CD4-positive, alpha-beta memory T cell (primary cell): ENCODE measurements around the gene TACC3. TPM values are rescaled to one million over a fixed set of nuclear protein-coding genes. Genes with fewer than 3 reads are reported as not detected.
A peak's percentile ranks its signal among the peaks of the same experiment; 100 is the strongest.

Experiments
- CTCF ChIA-PET: fragments of 350-600 bp; sonication (Branson Sonifier 250); formaldehyde crosslinking; loops from one replicate; lab custom pipeline; 2021; ENCODE audit warnings: inconsistent platforms; ENCODE audit not compliant: partially characterized antibody; lab: Charles Lee
- POLR2A ChIA-PET: fragments of 350-600 bp; sonication (Branson Sonifier 250); formaldehyde crosslinking; loops from one replicate; lab custom pipeline; 2021; ENCODE audit not compliant: partially characterized antibody; lab: Charles Lee
- DNase-seq, 5 donors: peaks; one replicate each; pipeline versions ENCODE4 v3.0.0 to v3.0.0-alpha.2; 2020 to 2022; ENCODE audit warnings: mixed read lengths in 1 of 5
- H3K27ac ChIP-seq: one replicate; pipeline ENCODE4 v1.7.0; 2013; ENCODE audit warnings: low read depth, low read length
- H3K27me3 ChIP-seq: 2 replicates; pipeline ENCODE4 v1.7.0; 2013; ENCODE audit warnings: mild to moderate bottlenecking, low read length, moderate library complexity; ENCODE audit not compliant: insufficient read depth
- H3K36me3 ChIP-seq: 2 replicates; pipeline ENCODE4 v1.7.0; 2013; ENCODE audit warnings: mild to moderate bottlenecking, low read length, moderate library complexity; ENCODE audit not compliant: insufficient read depth
- H3K4me1 ChIP-seq: 2 replicates; pipeline ENCODE4 v1.7.0; 2013; ENCODE audit warnings: mild to moderate bottlenecking, low read length, moderate library complexity; ENCODE audit not compliant: insufficient read depth
- H3K4me3 ChIP-seq, 2 donors: one replicate each; pipeline ENCODE4 v1.7.0; 2013; ENCODE audit warnings: low read length in 2 of 2, mild to moderate bottlenecking in 1 of 2
- H3K9me3 ChIP-seq, 2 donors: one replicate each; pipeline ENCODE4 v1.7.0; 2013; ENCODE audit warnings: low read length in 2 of 2, control low read depth in 1 of 2; ENCODE audit not compliant: control insufficient read depth in 1 of 2
- H3K27ac Mint-ChIP-seq, 7 donors: one replicate each; pipeline ENCODE4 v1.8.0; 2020 to 2021; ENCODE audit warnings: mixed read lengths in 7 of 7, mild to moderate bottlenecking in 6 of 7, inconsistent platforms in 3 of 7, moderate library complexity in 3 of 7
- H3K27me3 Mint-ChIP-seq, 2 donors: one replicate each; pipeline ENCODE4 v1.8.0; 2020 to 2021; ENCODE audit warnings: mixed read lengths in 2 of 2
- H3K36me3 Mint-ChIP-seq, 2 donors: one replicate each; pipeline ENCODE4 v1.8.0; 2020 to 2021; ENCODE audit warnings: mixed read lengths in 2 of 2, inconsistent platforms in 1 of 2, mild to moderate bottlenecking in 1 of 2
- H3K4me1 Mint-ChIP-seq, 4 donors: one replicate each; pipeline ENCODE4 v1.8.0; 2020 to 2021; ENCODE audit warnings: mixed read lengths in 4 of 4, mild to moderate bottlenecking in 1 of 4
- H3K4me3 Mint-ChIP-seq, 8 donors: one replicate each; pipeline ENCODE4 v1.8.0; 2020 to 2021; ENCODE audit warnings: mixed read lengths in 8 of 8, mild to moderate bottlenecking in 7 of 8, moderate library complexity in 6 of 8, inconsistent platforms in 3 of 8
- H3K9me3 Mint-ChIP-seq, 8 donors: one replicate each; pipeline ENCODE4 v1.8.0; 2020 to 2021; ENCODE audit warnings: mixed read lengths in 8 of 8, mild to moderate bottlenecking in 5 of 8, inconsistent platforms in 3 of 8, moderate library complexity in 1 of 8
- intact Hi-C: fragments of 100-400 bp; cut with micrococcal nuclease; formaldehyde crosslinking; loops from one replicate; pipeline ENCODE4 v1.15.1; 2023
- polyA plus RNA-seq, 2 donors: library from polyadenylated mRNA; unstranded; fragments of 300-500 nt; fragmentation: Illumina TruSeq; gene quantifications; one replicate each; pipeline ENCODE4 v1.2.3, GENCODE V29; 2021
- total RNA-seq, 2 experiments: library from RNA; stranded (reverse); gene quantifications; one replicate each; pipeline ENCODE4 v1.2.3, GENCODE V29; 2021

Gene TACC3
- total and polyA plus RNA-seq, 4 experiments from 2014 or later, result 37.3 to 136 (median 97.7) TPM

GRCh38 chr4:1757836-1758235, 36.5 kb downstream of the TACC3 start:
- Mint-ChIP-seq H3K27me3 (peaks cover 0 to 1% of the 10 kb centered on the region in 2 donors), H3K4me3 (no peak overlapping the region), H3K9me3 (no peaks in the 10 kb centered on the region), H3K4me1 (no peaks in the 10 kb centered on the region), H3K27ac (no peak overlapping the region), H3K36me3 (no peaks in the 10 kb centered on the region)
- CTCF ChIA-PET, result no interaction called here
- Histone ChIP-seq H3K27ac (no peak overlapping the region), H3K4me1 (peaks cover 5% of the 10 kb centered on the region), H3K9me3 (no peaks in the 10 kb centered on the region), H3K27me3 (no peaks in the 10 kb centered on the region), H3K36me3 (no peaks in the 10 kb centered on the region), H3K4me3 (no peak overlapping the region)
- POLR2A ChIA-PET, result no interaction called here
- intact Hi-C loops, result no loop called here
- DNase-seq, result no peak

GRCh38 chr4:1758306-1759121, 37.2 kb downstream of the TACC3 start:
- intact Hi-C loops, result no loop called here
- POLR2A ChIA-PET, result no interaction called here
- Histone ChIP-seq H3K27me3 (no peaks in the 10 kb centered on the region), H3K36me3 (no peaks in the 10 kb centered on the region), H3K9me3 (no peaks in the 10 kb centered on the region), H3K4me1 (no peaks in the 10 kb centered on the region), H3K4me3 (no peak overlapping the region), H3K27ac (no peak overlapping the region)
- no peak for DNase-seq
- Mint-ChIP-seq H3K4me3 (no peak overlapping the region), H3K36me3 (no peaks in the 10 kb centered on the region), H3K4me1 (no peaks in the 10 kb centered on the region), H3K9me3 (no peaks in the 10 kb centered on the region), H3K27ac (no peak overlapping the region), H3K27me3 (peaks cover 0 to 1% of the 10 kb centered on the region in 2 donors)
- CTCF ChIA-PET, result interaction anchor here (0.5 kb wide), 1 partner anchor 89 kb away, joined by 4 read pairs; no protein-coding TSS in a partner anchor

- Mint-ChIP-seq H3K4me1 (no peaks in the 10 kb centered on the region), H3K27ac (peak overlapping the region in 1 of 7 donors; percentile 17), H3K36me3 (no peaks in the 10 kb centered on the region), H3K4me3 (no peak overlapping the region), H3K27me3 (peaks cover 1 to 4% of the 10 kb centered on the region in 2 donors), H3K9me3 (no peaks in the 10 kb centered on the region)
- no peaks in the 10 kb centered on the region for H3K36me3 ChIP-seq
- POLR2A ChIA-PET, result no interaction called here
- intact Hi-C loops, result no loop called here
- H3K27me3 ChIP-seq, result no peaks in the 10 kb centered on the region
- no peaks in the 10 kb centered on the region for H3K9me3 ChIP-seq
- H3K27ac ChIP-seq, result no peak overlapping the region
- no peaks in the 10 kb centered on the region for H3K4me1 ChIP-seq
- DNase-seq, result no peak
- CTCF ChIA-PET, result interaction anchor here (0.5 kb wide), 1 partner anchor 88 kb away, joined by 4 read pairs; no protein-coding TSS in a partner anchor
- no peak overlapping the region for H3K4me3 ChIP-seq
These were observed 38.0 kb downstream of the TACC3 start for GRCh38 chr4:1759170-1759817.

GRCh38 chr4:1759818-1760223, 38.5 kb downstream of the TACC3 start:
- Mint-ChIP-seq H3K9me3 (no peaks in the 10 kb centered on the region), H3K27ac (no peak overlapping the region), H3K27me3 (peaks cover 1 to 4% of the 10 kb centered on the region in 2 donors), H3K36me3 (no peaks in the 10 kb centered on the region), H3K4me1 (no peaks in the 10 kb centered on the region), H3K4me3 (no peak overlapping the region)
- Histone ChIP-seq H3K27ac (no peak overlapping the region), H3K36me3 (no peaks in the 10 kb centered on the region), H3K9me3 (no peaks in the 10 kb centered on the region), H3K27me3 (no peaks in the 10 kb centered on the region), H3K4me1 (no peaks in the 10 kb centered on the region), H3K4me3 (no peak overlapping the region)
- ChIA-PET CTCF (no interaction called here), POLR2A (no interaction called here)
- no peak for DNase-seq
- intact Hi-C loops, result no loop called here

GRCh38 chr4:1760521-1761071, 39.3 kb downstream of the TACC3 start:
- Mint-ChIP-seq H3K27ac (no peak overlapping the region), H3K36me3 (no peaks in the 10 kb centered on the region), H3K4me3 (no peak overlapping the region), H3K27me3 (peaks cover 4% of the 10 kb centered on the region in 2 donors), H3K4me1 (no peaks in the 10 kb centered on the region), H3K9me3 (no peaks in the 10 kb centered on the region)
- no peak for DNase-seq
- no peaks in the 10 kb centered on the region for H3K4me1 ChIP-seq
- POLR2A ChIA-PET, result no interaction called here
- no peaks in the 10 kb centered on the region for H3K36me3 ChIP-seq
- H3K4me3 ChIP-seq, result no peak overlapping the region
- intact Hi-C loops, result no loop called here
- H3K9me3 ChIP-seq, result no peaks in the 10 kb centered on the region
- H3K27me3 ChIP-seq, result no peaks in the 10 kb centered on the region
- no peak overlapping the region for H3K27ac ChIP-seq
- CTCF ChIA-PET, result no interaction called here

GRCh38 chr4:1761130-1761689, 39.9 kb downstream of the TACC3 start:
- Histone ChIP-seq H3K27ac (no peak overlapping the region), H3K4me3 (no peak overlapping the region), H3K9me3 (no peaks in the 10 kb centered on the region), H3K4me1 (no peaks in the 10 kb centered on the region), H3K36me3 (no peaks in the 10 kb centered on the region), H3K27me3 (no peaks in the 10 kb centered on the region)
- intact Hi-C loops, result no loop called here
- Mint-ChIP-seq H3K36me3 (no peaks in the 10 kb centered on the region), H3K27me3 (peaks cover 4 to 5% of the 10 kb centered on the region in 2 donors), H3K4me1 (no peaks in the 10 kb centered on the region), H3K4me3 (no peak overlapping the region), H3K27ac (no peak overlapping the region), H3K9me3 (no peaks in the 10 kb centered on the region)
- ChIA-PET CTCF (no interaction called here), POLR2A (no interaction called here)
- no peak for DNase-seq
